Ectodermal cell (in vitro differentiated cells): Measurements from ENCODE around the gene MYO7A.

ENCODE experiments used
- H3K27ac ChIP-seq: 2 replicates; pipeline ENCODE4 v1.7.0; 2013; ENCODE audit warnings: mild to moderate bottlenecking, low read depth, low read length; ENCODE audit not compliant: insufficient read depth, poor library complexity, severe bottlenecking
- H3K27me3 ChIP-seq: 2 replicates; pipeline ENCODE4 v1.7.0; 2013; ENCODE audit warnings: mild to moderate bottlenecking, low read length; ENCODE audit not compliant: insufficient read depth, control insufficient read depth, poor library complexity, severe bottlenecking
- H3K36me3 ChIP-seq: one replicate; pipeline ENCODE4 v1.7.0; 2013; ENCODE audit warnings: low read length; ENCODE audit not compliant: control insufficient read depth, insufficient read depth
- H3K4me1 ChIP-seq: one replicate; pipeline ENCODE4 v1.7.0; 2013; ENCODE audit warnings: low read length; ENCODE audit not compliant: control insufficient read depth, insufficient read depth
- H3K4me3 ChIP-seq: 2 replicates; pipeline ENCODE4 v1.7.0; 2013; ENCODE audit warnings: low read depth, low read length, control low read depth; ENCODE audit not compliant: insufficient read depth
- H3K9me3 ChIP-seq: 2 replicates; pipeline ENCODE4 v1.7.0; 2013; ENCODE audit warnings: mild to moderate bottlenecking, low read length, moderate library complexity; ENCODE audit not compliant: control insufficient read depth
- WGBS, 2 experiments: methylation state at CpG; one replicate each; pipeline ENCODE4 v1.1.7; 2013; ENCODE audit warnings: missing lambda C conversion rate in 2 of 2; 5-methylcytosine and 5-hydroxymethylcytosine counted together

Gene MYO7A

DNA sequence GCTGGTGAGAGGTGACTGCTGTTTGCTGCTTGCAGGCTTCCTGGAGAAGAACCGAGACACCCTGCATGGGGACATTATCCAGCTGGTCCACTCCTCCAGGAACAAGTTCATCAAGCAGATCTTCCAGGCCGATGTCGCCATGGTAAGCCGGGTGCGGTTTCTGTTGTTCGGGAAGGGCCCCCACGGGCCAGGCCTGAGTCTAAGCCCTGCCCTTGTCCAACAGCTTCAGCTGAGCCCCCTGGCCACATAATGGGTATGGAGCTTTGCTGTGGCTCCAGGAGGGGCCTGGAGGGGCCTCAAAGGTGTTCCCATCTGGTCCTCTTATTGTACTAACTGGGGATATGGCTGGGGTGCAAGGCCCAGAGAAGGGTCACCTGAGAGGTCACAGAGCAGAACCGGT is 38.0 kb downstream of the MYO7A start:
- no peak overlapping the region for H3K27ac ChIP-seq
- no peaks in the 10 kb centered on the region for H3K36me3 ChIP-seq
- no peaks in the 10 kb centered on the region for H3K27me3 ChIP-seq
- WGBS, 2 experiments: 95 to 96% methylated on average over 8 of the region's 8 CpGs
- no peak overlapping the region for H3K4me3 ChIP-seq
- no peaks in the 10 kb centered on the region for H3K9me3 ChIP-seq
- H3K4me1 ChIP-seq: peaks cover 14% of the 10 kb centered on the region

DNA sequence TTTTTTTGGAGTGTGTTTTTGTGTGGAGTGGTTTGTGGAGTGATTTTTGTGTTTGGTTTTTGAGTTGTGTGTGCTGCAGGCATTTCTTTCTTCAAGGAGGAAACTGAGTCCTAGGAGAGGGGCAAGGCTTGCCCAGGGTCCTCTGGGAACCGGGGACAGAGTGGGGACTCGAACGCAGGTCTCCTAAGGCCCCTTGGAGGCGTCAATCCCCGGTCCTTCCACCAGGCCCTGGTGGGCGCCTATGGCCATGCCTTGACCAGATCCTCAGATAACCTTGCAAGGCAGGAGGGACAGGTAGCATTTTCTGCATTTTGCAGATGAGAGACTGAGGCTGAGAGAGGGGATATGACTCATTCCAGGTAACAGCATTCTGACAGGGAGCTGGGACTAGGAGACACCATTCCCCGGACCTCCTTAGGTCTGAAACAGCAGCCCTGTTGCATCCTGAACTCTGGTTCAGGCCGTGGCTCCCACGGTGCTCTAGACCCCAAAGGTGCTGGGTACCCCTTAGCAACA is 39.1 kb downstream of the MYO7A start:
- Histone ChIP-seq H3K9me3 (no peaks in the 10 kb centered on the region), H3K4me1 (peaks cover 24% of the 10 kb centered on the region)

GRCh38 chr11:77167791-77168190 is 39.7 kb downstream of the MYO7A start:
- Histone ChIP-seq H3K4me1 (peaks cover 30% of the 10 kb centered on the region), H3K27ac (no peak overlapping the region), H3K27me3 (no peaks in the 10 kb centered on the region), H3K4me3 (no peak overlapping the region), H3K9me3 (no peaks in the 10 kb centered on the region), H3K36me3 (no peaks in the 10 kb centered on the region)
- WGBS, 2 experiments: 91 to 93% methylated on average over 8 of the region's 8 CpGs

More for the DNA sequence above, 39.1 kb downstream of the MYO7A start:
- Histone ChIP-seq H3K27me3 (no peaks in the 10 kb centered on the region), H3K27ac (no peak overlapping the region), H3K36me3 (no peaks in the 10 kb centered on the region), H3K4me3 (no peak overlapping the region)
- 92% methylated on average over 9 of the region's 9 CpGs for WGBS, 2 experiments

- no peaks in the 10 kb centered on the region for H3K36me3 ChIP-seq
- H3K9me3 ChIP-seq: no peaks in the 10 kb centered on the region
- H3K4me1 ChIP-seq: peaks cover 41% of the 10 kb centered on the region
- H3K27ac ChIP-seq: no peak overlapping the region
- WGBS, 2 experiments: 87 to 88% methylated on average over 5 of the region's 5 CpGs
- no peak overlapping the region for H3K4me3 ChIP-seq
- no peaks in the 10 kb centered on the region for H3K27me3 ChIP-seq
Observed at GRCh38 chr11:77170107-77170506, 42.1 kb downstream of the MYO7A start.

GRCh38 chr11:77171254-77171653 is 43.2 kb downstream of the MYO7A start:
- no peaks in the 10 kb centered on the region for H3K36me3 ChIP-seq
- H3K4me3 ChIP-seq: no peak overlapping the region
- peaks cover 50% of the 10 kb centered on the region for H3K4me1 ChIP-seq
- no peaks in the 10 kb centered on the region for H3K9me3 ChIP-seq
- H3K27ac ChIP-seq: no peak overlapping the region
- WGBS, 2 experiments: 94% methylated on average over 8 of the region's 8 CpGs
- H3K27me3 ChIP-seq: no peaks in the 10 kb centered on the region

DNA sequence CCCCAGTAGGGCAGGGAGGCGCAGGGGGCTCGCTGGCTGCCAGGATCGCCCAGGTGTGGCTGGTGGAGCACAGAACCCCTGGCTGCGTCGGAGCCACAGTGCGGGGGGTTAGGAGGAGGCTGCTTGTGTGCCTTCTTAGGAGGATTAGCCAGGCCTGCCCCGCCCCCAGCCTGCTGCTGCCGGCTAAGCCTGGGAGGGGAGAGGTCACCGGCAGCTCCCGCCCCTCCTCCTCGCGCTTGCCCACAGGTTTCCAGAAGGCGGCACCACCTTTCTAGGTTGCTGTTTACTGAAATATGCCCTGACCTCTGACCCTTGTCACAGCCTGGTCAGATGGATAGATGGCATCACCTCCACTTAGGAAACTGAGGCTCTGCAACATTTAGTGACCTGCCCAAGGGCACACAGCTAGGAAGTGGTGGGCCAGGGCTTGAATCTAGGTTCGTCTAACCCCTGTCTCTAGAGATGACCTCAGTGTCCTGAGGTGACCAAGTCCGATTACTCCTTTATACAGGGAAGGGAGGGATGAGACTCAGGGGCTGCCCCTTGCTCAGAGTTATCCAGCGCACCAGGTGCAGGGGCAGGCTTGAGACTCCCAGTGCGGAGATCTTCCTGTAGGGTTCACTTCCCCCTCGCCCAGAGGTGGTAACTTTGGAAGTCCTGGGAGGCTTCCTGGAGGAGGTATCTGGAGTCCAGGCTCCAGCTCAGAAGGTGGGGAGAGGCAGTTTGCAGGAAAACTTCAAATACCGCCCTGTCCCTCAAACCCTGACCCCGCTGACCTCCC is 44.0 kb downstream of the MYO7A start:
- H3K36me3 ChIP-seq: no peaks in the 10 kb centered on the region
- no peaks in the 10 kb centered on the region for H3K27me3 ChIP-seq
- WGBS, 2 experiments: 25 to 28% methylated on average over 20 of the region's 20 CpGs
- H3K4me3 ChIP-seq: no peak overlapping the region
- H3K9me3 ChIP-seq: no peaks in the 10 kb centered on the region
- H3K27ac ChIP-seq: no peak overlapping the region
- peaks cover 48% of the 10 kb centered on the region for H3K4me1 ChIP-seq

DNA sequence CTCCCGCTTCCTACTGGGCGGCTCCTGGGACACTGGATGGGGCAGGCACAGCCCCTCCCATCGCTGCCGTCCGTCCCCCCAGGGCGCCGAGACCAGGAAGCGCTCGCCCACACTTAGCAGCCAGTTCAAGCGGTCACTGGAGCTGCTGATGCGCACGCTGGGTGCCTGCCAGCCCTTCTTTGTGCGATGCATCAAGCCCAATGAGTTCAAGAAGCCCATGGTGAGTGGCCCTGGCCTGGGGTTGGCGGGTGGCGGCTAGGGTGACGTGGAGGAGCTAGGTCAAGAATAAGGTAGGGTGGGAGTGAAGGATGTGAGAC is 44.6 kb downstream of the MYO7A start:
- 58 to 60% methylated on average over 16 of the region's 16 CpGs for WGBS, 2 experiments
- Histone ChIP-seq H3K36me3 (no peaks in the 10 kb centered on the region), H3K4me3 (no peak overlapping the region), H3K9me3 (no peaks in the 10 kb centered on the region), H3K4me1 (peaks cover 48% of the 10 kb centered on the region), H3K27ac (no peak overlapping the region), H3K27me3 (no peaks in the 10 kb centered on the region)

- H3K36me3 ChIP-seq: no peaks in the 10 kb centered on the region
- WGBS, 2 experiments: 50 to 53% methylated on average over 10 of the region's 10 CpGs
- H3K4me3 ChIP-seq: no peak overlapping the region
- no peak overlapping the region for H3K27ac ChIP-seq
- H3K4me1 ChIP-seq: peaks cover 48% of the 10 kb centered on the region
- no peaks in the 10 kb centered on the region for H3K9me3 ChIP-seq
- no peaks in the 10 kb centered on the region for H3K27me3 ChIP-seq
Observed at GRCh38 chr11:77173494-77173893, 45.4 kb downstream of the MYO7A start.

- WGBS, 2 experiments: 91% methylated on average over 16 of the region's 16 CpGs
- Histone ChIP-seq H3K4me3 (no peak overlapping the region), H3K4me1 (peaks cover 48% of the 10 kb centered on the region), H3K9me3 (no peaks in the 10 kb centered on the region), H3K36me3 (no peaks in the 10 kb centered on the region), H3K27me3 (no peaks in the 10 kb centered on the region), H3K27ac (no peak overlapping the region)
Observed at GRCh38 chr11:77174559-77174958, 46.5 kb downstream of the MYO7A start.

DNA sequence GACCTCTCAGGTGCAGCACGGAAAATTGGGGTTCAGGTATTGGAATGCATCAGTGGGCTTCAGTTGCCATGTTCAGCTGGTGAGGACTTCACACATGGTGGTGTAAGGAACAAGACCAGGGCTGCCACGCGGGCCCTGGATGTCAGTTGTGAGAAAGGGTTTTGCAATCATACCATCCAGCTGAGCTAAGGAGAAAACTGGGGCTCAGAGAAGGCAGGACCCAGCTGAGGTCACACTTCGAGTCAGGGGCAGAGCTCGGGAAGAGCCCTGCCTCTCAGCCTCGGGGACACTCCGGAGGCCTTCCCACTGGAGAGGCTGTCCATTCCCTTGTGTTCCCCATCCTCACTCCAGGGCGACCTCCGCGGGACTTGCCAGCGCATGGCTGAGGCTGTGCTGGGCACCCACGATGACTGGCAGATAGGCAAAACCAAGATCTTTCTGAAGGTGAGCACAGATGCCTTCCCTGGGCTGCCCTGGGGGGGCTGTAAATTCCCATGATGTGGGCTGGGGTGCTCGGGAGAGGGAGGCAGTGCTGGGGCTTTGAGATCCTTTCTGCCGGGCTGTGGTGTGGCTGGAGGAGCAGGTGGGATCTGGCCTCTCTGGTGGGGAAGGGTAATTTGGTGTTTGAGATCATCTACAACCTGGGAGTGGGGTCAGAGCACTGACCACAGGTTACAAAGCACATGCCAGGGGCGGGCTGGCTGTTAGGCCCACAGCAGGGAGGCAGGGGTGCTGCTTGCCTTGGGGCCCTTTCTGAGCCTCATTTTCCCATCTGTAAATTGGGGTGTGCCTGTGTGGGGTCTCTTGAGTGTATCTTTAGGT is 47.2 kb downstream of the MYO7A start:
- Histone ChIP-seq H3K9me3 (no peaks in the 10 kb centered on the region), H3K27ac (no peak overlapping the region), H3K27me3 (no peaks in the 10 kb centered on the region), H3K4me1 (peaks cover 46% of the 10 kb centered on the region), H3K36me3 (no peaks in the 10 kb centered on the region), H3K4me3 (no peak overlapping the region)
- 83% methylated on average over 15 of the region's 15 CpGs for WGBS, 2 experiments
